AG04450 (cell line): ENCODE measurements around the gene CNTNAP2. TPM values are rescaled to one million over a fixed set of nuclear protein-coding genes. Genes with fewer than 3 reads are reported as not detected.

Experiments used
- CTCF ChIA-PET: fragments of 300-600, 350-600 bp; formaldehyde crosslinking; extraction: SDS; loops from one replicate; lab custom pipeline; 2022; ENCODE audit warnings: antibody characterized with exemption, inconsistent platforms; lab: Charles Lee
- POLR2A ChIA-PET: fragments of 350-600 bp; formaldehyde crosslinking; extraction: SDS; loops from one replicate; lab custom pipeline; 2021; ENCODE audit warnings: antibody characterized with exemption, inconsistent platforms; lab: Yijun Ruan, JAX
- DNase-seq: peaks from one replicate; pipeline ENCODE4 v3.0.0-alpha.2; 2011; ENCODE audit warnings: low read depth, low spot score
- H3K27ac ChIP-seq: one replicate; pipeline ENCODE4 v1.5.1; 2012; ENCODE audit warnings: low read depth, low read length, control low read depth
- H3K27me3 ChIP-seq: one replicate; pipeline ENCODE4 v1.6.0; 2012; ENCODE audit warnings: low read length; ENCODE audit not compliant: control insufficient read depth, insufficient read depth
- H3K4me3 ChIP-seq: 2 replicates; pipeline ENCODE4 v1.5.1; 2011; ENCODE audit warnings: mild to moderate bottlenecking, low read depth, low read length, control low read depth
- H3K9me3 ChIP-seq: 2 replicates; pipeline ENCODE4 v1.5.1; 2012; ENCODE audit warnings: low read length; ENCODE audit not compliant: control insufficient read depth, insufficient read depth
- polyA plus RNA-seq: library from polyadenylated mRNA; depleted of rRNA; stranded (reverse); fragments of >200 nt; gene quantifications from 2 replicates; pipeline ENCODE4 v1.2.3, GENCODE V29; 2011
- TF ChIP-seq, protein P1 (sequence below): IDR thresholded peaks from 2 replicates; pipeline ENCODE4 v1.5.1; 2011; ENCODE audit warnings: low read depth, low read length, control low read depth, inconsistent platforms

The CNTNAP2 gene
- polyA plus RNA-seq, 1 experiment = not detected

DNA sequence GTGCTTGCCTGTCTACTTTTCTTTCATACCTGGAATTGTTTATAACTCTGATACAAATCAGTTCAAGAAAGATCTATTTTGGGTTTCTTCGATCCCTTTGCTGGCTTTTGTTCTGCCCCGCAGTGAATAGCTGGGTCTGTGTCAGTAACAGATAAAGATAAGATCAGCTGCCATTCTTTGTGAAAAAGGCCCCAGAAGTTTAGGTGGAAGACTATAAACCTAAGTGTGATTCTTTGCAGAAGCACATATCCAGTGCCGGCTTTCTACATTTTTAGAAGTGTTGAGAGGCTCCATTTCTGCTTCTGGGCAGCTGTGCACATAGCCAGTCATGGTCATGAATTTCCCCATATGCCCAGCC is 1787.6 kb downstream of the CNTNAP2 start:
- Histone ChIP-seq H3K27ac (no peak overlapping the region), H3K27me3 (no peaks in the 10 kb centered on the region), H3K9me3 (peaks cover 29% of the 10 kb centered on the region), H3K4me3 (no peak overlapping the region)
- POLR2A ChIA-PET = no interaction called here
- CTCF ChIA-PET = no interaction called here
- TF ChIP-seq, protein P1, sequence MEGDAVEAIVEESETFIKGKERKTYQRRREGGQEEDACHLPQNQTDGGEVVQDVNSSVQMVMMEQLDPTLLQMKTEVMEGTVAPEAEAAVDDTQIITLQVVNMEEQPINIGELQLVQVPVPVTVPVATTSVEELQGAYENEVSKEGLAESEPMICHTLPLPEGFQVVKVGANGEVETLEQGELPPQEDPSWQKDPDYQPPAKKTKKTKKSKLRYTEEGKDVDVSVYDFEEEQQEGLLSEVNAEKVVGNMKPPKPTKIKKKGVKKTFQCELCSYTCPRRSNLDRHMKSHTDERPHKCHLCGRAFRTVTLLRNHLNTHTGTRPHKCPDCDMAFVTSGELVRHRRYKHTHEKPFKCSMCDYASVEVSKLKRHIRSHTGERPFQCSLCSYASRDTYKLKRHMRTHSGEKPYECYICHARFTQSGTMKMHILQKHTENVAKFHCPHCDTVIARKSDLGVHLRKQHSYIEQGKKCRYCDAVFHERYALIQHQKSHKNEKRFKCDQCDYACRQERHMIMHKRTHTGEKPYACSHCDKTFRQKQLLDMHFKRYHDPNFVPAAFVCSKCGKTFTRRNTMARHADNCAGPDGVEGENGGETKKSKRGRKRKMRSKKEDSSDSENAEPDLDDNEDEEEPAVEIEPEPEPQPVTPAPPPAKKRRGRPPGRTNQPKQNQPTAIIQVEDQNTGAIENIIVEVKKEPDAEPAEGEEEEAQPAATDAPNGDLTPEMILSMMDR = no peak
- no peak for DNase-seq

DNA sequence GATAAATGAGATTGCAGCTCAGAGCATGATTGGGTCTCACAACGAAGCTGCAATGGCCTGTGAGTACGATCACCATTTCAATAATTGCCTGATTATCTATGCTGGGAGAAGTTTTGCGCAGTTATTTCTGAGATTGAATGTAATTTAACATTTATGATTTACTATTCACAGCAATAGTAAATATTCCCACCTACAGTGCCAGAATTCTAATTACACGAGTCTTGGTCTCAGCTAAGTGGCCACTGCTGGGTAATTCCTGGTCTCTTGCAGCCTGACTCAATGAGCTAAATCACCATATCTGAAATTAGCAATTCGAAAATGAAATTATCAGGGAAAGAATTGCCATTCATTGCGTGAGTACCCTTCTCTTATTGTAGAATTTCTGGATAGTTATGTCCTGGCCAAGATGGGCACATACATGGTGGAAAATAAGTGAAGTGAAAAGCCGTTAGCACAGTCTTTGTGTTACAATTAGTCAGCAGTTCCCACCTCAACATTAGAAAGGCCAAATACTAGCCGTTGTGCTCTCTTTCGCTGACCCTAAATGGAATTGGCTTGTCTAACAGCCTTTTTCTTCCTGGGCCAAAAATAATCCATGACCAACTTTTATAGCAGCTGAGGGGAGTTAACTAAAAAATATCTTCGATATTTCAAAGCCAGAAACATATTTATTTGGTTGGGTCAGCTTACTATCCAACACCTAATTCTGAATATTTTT is 1793.0 kb downstream of the CNTNAP2 start:
- TF ChIP-seq, protein P1 = no peak
- CTCF ChIA-PET = no interaction called here
- no peaks in the 10 kb centered on the region for H3K27me3 ChIP-seq
- peaks cover 39% of the 10 kb centered on the region for H3K9me3 ChIP-seq
- H3K4me3 ChIP-seq = no peak overlapping the region
- POLR2A ChIA-PET = no interaction called here
- no peak overlapping the region for H3K27ac ChIP-seq
- DNase-seq = no peak

DNA sequence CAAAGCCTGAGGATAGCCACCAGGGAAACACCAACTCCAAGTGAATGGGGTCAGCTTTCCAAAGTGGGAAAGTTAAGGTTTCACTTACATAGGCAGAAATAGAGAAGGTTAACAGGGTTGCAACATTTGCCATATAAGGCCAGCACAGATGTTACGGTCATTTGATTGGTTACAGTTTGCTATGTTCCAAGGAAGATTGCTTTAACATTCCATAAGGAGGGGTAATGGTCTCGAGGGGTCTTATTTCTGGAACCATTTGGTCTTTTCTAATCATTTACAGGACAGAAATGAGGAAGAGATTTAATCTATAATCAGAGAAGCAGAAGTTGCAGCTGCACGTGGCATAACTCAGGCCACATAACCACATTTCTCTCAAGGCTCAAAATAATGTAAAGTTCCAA is 1794.6 kb downstream of the CNTNAP2 start:
- no peak overlapping the region for H3K4me3 ChIP-seq
- peaks cover 28% of the 10 kb centered on the region for H3K9me3 ChIP-seq
- CTCF ChIA-PET = no interaction called here
- H3K27me3 ChIP-seq = no peaks in the 10 kb centered on the region
- DNase-seq = no peak
- POLR2A ChIA-PET = no interaction called here
- no peak overlapping the region for H3K27ac ChIP-seq
- TF ChIP-seq, protein P1 = no peak

DNA sequence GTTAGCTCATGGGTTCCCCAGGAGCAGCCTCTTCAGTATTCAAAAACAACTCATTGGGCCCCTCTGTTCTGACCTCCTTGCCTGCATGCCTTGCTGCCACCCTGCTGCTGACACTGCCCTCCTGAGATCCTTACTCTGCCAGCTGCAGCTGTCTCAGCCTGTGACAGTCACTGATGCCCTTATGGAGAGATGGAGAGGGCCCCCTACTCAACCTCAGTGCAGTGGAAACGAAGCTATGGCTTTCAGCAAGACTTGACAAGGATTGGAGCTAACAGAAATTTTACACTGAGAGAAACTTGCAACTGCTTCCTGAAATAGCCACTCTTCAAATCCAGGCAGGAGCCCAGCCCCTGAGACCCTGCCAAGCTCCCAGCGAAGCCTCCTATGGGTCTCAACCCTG is 1795.7 kb downstream of the CNTNAP2 start:
- H3K27me3 ChIP-seq = no peaks in the 10 kb centered on the region
- POLR2A ChIA-PET = no interaction called here

DNA sequence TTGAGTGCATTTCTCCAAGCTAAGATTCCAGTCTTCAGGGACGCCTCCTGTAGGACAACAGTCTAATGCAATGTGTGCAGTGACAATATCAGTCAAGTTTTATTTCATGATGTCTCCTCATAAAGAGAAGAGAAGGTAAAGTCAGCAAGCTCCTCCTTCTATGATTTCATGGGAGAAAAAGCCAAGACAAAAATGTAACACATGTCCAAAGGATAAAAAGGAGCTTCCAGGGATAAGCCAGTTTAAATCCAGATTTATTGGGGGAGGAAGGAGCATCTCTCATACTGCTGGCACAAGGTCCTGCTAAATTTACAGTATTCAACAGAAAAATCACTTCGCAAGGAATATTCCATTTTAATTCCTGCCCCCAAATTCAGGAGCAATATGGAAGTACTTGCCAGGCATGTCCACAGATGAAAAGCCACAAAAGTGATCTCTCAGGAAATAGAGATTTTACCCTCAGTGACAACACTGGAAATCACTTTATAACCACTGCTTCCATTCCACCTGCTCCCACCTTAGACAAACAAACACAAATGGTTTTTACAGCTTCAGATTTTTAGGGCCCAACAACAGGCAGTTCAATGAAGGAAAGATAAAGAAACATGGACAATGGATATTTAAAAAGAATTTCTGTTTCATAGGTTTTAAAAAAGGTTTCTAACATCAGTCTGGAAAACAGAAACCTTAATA is 1796.5 kb downstream of the CNTNAP2 start:
- no peak overlapping the region for H3K27ac ChIP-seq
- no peak for DNase-seq
- ChIA-PET CTCF (no interaction called here), POLR2A (no interaction called here)
- no peaks in the 10 kb centered on the region for H3K27me3 ChIP-seq
- H3K4me3 ChIP-seq = no peak overlapping the region
- TF ChIP-seq, protein P1 = no peak
- peaks cover 29% of the 10 kb centered on the region for H3K9me3 ChIP-seq

More for the DNA sequence above, 1795.7 kb downstream of the CNTNAP2 start:
- Histone ChIP-seq H3K9me3 (peaks cover 29% of the 10 kb centered on the region), H3K27ac (no peak overlapping the region), H3K4me3 (no peak overlapping the region)
- CTCF ChIA-PET = no interaction called here
- DNase-seq = no peak
- TF ChIP-seq, protein P1 = no peak
